Measurements from ENCODE around the gene RPL5. TPM values are rescaled to one million over a fixed set of nuclear protein-coding genes. Genes with fewer than 3 reads are reported as not detected.
A peak's percentile ranks its signal among the peaks of the same experiment; 100 is the strongest.

Gene RPL5
- total and polyA plus RNA-seq, 9 of the 15 experiments (the other 6 are each of a cell fraction or from before 2014, with no cell fraction given) = 1,467 to 4,252 (median 2,454) TPM

GRCh38 chr1:92831762-92832536 lies at the start of gene RPL5 (continued):
- TF ChIP-seq PRPF4 (IDR thresholded peaks at IDR 0.05; ENCODE audit: insufficient read depth, low read depth, low read length, poor library complexity, severe bottlenecking) = peak; percentile 83
- peak; percentile 97 for TF ChIP-seq POLR2H (tag; IDR thresholded peaks at IDR 0.05; ENCODE audit: low read depth)
- no peak for TF ChIP-seq FOS (IDR thresholded peaks at IDR 0.05; ENCODE audit: extremely low read depth, insufficient read length)
- no peak; the same call in 1 of the 2 replicates for TF ChIP-seq ELK3 (CRISPR knock-in tag; IDR thresholded peaks at IDR 0.05)
- TF ChIP-seq ZBTB9 (CRISPR knock-in tag; IDR thresholded peaks at IDR 0.05) = peak; percentile 89; the same call in 1 of the 2 replicates
- TF ChIP-seq THAP7 (CRISPR knock-in tag; IDR thresholded peaks at IDR 0.05) = peak; percentile 57; the same call in 1 of the 2 replicates
- TF ChIP-seq ARID1B (IDR thresholded peaks at IDR 0.05) = peak; percentile 70
- peak; percentile 100 for TF ChIP-seq POLR2A (conservative IDR thresholded peaks at IDR 0.05)
- TF ChIP-seq ZNF217 (CRISPR knock-in tag; IDR thresholded peaks at IDR 0.05) = no peak
- TF ChIP-seq CAMTA2 (CRISPR knock-in tag; conservative IDR thresholded peaks at IDR 0.05) = no peak
- TF ChIP-seq ATF7 (IDR thresholded peaks at IDR 0.05) = peak; percentile 93
- TF ChIP-seq PKNOX1 (IDR thresholded peaks at IDR 0.05) = peak; percentile 31; the same call in 1 of the 2 replicates
- TF ChIP-seq GATA2 (CRISPR knock-in tag; IDR thresholded peaks at IDR 0.05) = peak; percentile 36; the same call in 1 of the 2 replicates
- TF ChIP-seq ZNF175 (CRISPR knock-in tag; IDR thresholded peaks at IDR 0.05; ENCODE audit: low read depth) = no peak
- peak; percentile 47; the same call in 1 of the 2 replicates for TF ChIP-seq FOXJ2 (tag; IDR thresholded peaks at IDR 0.05)
- no peak; a peak in 1 of 4 replicates for TF ChIP-seq KDM1A (IDR thresholded peaks at IDR 0.05)
- TF ChIP-seq NRF1 (conservative IDR thresholded peaks at IDR 0.05 in 1 of 2, IDR thresholded peaks at IDR 0.05 in 1 of 2) = peak; percentile 94 to 96
- TF ChIP-seq ETV6 (IDR thresholded peaks at IDR 0.05; ENCODE audit: borderline replicate concordance in 1 of 2, low read depth in 2 of 2, low read length in 1 of 2) = no peak; a peak in 1 of 4 replicates
- no peak for TF ChIP-seq ETV6 (CRISPR knock-in tag; IDR thresholded peaks at IDR 0.05; ENCODE audit: borderline replicate concordance)
- peak; percentile 99 for TF ChIP-seq RBM39 (optimal IDR thresholded peaks at IDR 0.05; ENCODE audit: low read depth, low read length)
- TF ChIP-seq POLR3G (IDR thresholded peaks at IDR 0.05; ENCODE audit: extremely low read depth, insufficient read length, insufficient replicate concordance) = no peak
- no peak for TF ChIP-seq CEBPB (tag; IDR thresholded peaks at IDR 0.05)
- TF ChIP-seq FOSL1 (tag; conservative IDR thresholded peaks at IDR 0.05) = no peak; the same call in 1 of the 2 replicates
- TF ChIP-seq NR0B1 (IDR thresholded peaks at IDR 0.05; ENCODE audit: partially characterized antibody) = no peak

Measured in K562 (cell line).